Neural progenitor cell (in vitro differentiated cells): ENCODE data around the gene RALGAPA1.

Source experiments
- CTCF ChIP-seq: fragments of 200-600 bp; sonication (generic); IDR thresholded peaks from 2 replicates; pipeline ENCODE4 v1.5.1; 2017; ENCODE audit warnings: antibody characterized with exemption, mild to moderate bottlenecking
- EZH2 ChIP-seq: fragments of 200-600 bp; sonication (generic); IDR thresholded peaks from 2 replicates; pipeline ENCODE4 v1.6.1; 2017; ENCODE audit warnings: antibody characterized with exemption, mild to moderate bottlenecking, moderate library complexity

GRCh38 chr14:35822501-35822900, 13.4 kb upstream of the RALGAPA1 start:
- TF ChIP-seq EZH2 (no peak), CTCF (no peak)
